Measurements from ENCODE around the gene SCIN. TPM values are rescaled to one million over a fixed set of nuclear protein-coding genes. Genes with fewer than 3 reads are reported as not detected.
"Not testable (repeated sequence)": the region's sequence is repeated elsewhere in the genome, so short reads cannot be mapped to it uniquely, and the experiment has no call there.

Gene SCIN
- total RNA-seq, 1 donor from 2014 or later = 6.3 TPM

DNA sequence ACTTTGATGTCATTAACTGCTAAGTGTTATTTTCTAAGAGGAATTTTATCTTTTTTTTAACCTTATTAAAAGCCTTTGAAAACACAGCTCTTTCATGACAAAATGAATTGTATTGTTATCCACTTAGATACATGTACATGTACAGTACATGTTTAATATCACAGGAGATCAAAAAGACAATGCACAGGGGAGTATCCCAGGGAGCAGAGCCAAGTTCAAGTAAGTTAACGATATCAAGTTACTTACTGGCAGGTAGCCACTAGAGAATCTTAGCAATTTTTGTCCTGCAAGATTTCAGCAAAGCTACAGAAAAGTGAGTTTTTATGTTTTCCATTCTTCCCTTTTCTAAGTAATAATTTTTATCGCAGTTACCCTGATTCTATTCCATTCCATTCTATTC lies 83.0 kb downstream of the SCIN start:
- DNase-seq (ENCODE audit: low read depth) = no peak
- TF ChIP-seq, protein P1, sequence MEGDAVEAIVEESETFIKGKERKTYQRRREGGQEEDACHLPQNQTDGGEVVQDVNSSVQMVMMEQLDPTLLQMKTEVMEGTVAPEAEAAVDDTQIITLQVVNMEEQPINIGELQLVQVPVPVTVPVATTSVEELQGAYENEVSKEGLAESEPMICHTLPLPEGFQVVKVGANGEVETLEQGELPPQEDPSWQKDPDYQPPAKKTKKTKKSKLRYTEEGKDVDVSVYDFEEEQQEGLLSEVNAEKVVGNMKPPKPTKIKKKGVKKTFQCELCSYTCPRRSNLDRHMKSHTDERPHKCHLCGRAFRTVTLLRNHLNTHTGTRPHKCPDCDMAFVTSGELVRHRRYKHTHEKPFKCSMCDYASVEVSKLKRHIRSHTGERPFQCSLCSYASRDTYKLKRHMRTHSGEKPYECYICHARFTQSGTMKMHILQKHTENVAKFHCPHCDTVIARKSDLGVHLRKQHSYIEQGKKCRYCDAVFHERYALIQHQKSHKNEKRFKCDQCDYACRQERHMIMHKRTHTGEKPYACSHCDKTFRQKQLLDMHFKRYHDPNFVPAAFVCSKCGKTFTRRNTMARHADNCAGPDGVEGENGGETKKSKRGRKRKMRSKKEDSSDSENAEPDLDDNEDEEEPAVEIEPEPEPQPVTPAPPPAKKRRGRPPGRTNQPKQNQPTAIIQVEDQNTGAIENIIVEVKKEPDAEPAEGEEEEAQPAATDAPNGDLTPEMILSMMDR (conservative IDR thresholded peaks at IDR 0.05; ENCODE audit: low read depth, low read length) = no peak

DNA sequence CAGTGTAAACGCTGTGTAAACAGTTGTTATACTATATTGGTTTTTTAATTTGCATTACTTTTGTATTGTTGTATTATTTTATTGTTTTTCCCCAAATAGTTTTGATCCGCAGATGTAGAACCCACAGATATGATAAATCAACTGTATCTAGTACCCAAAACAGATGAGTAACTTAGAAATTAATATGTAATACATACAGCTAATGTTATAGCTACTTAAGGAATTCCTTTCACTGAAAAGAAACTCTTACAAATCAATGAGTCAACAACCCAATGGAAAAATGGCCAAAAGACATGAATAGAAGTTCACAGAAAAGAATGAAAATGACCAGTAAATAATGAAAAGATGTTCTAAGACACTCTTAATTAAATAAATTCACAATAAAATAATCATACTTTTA lies 84.6 kb downstream of the SCIN start:
- DNase-seq (ENCODE audit: low read depth) = no peak
- TF ChIP-seq, protein P1 (conservative IDR thresholded peaks at IDR 0.05; ENCODE audit: low read depth, low read length) = no peak
- no peak overlapping the region for H3K4me3 ChIP-seq (ENCODE audit: low read depth, low read length)

More for the DNA sequence above, 83.0 kb downstream of the SCIN start:
- no peak overlapping the region for H3K4me3 ChIP-seq (ENCODE audit: low read depth, low read length)

DNA sequence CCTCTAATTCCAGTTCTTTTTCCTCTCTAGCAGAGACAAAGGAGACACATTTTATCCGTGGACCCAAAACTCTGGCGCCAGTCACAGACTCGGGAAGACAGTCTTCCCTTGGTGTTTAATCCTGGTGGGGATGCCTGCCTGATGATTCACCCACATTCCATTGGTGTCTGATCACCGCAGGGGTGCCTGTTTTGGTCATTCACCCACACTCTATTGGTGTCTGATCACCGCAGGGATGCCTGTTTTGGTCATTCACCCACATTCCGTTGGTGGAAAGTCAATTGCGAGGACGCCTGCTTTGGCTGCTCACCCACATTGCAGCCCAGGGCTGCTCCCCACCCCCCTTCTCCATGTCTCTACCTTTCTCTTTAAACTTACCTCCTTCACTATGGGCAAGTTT lies 89.9 kb downstream of the SCIN start:
- peak; percentile 72 for DNase-seq (ENCODE audit: low read depth)
- not testable (repeated sequence) for H3K4me3 ChIP-seq (ENCODE audit: low read depth, low read length)

DNA sequence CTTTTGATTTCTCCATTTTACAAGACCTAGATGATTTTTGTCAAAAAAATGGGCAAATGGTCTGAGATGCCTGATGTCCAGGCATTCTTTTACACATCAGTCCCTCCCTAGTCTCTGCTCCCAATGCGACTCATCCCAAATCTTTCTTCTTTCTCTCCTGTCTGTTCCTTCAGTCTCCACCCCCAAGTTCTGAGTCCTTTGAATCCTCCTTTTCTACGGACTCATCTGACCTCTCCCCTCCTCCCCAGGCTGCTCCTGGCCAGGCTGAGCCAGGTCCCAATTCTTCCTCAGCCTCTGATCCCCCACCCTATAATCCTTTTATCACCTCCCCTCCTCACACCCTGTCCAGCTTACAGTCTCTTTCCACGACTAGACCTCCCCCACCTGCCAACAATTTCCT lies 90.5 kb downstream of the SCIN start:
- not testable (repeated sequence) for H3K4me3 ChIP-seq (ENCODE audit: low read depth, low read length); DNase-seq (ENCODE audit: low read depth)

DNA sequence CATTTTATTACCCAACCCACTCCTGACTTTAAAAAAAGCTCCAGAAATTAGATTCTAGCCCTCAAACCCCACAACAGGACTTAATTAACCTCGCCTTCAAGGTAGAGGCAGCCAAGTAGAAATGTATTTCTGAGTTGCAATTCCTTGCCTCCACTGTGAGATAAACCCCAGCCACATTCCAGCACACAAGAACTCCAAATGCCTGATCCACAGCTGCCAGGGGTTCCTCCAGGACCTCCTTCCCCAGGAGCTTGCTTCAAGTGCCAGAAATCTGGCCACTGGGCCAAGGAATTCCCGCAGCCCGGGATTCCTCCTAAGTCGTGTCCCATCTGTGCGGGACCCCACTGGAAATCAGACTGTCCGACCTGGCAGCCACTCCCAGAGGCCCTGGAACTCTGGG lies 91.1 kb downstream of the SCIN start:
- no peak overlapping the region for H3K4me3 ChIP-seq (ENCODE audit: low read depth, low read length)
- TF ChIP-seq, protein P1 (conservative IDR thresholded peaks at IDR 0.05; ENCODE audit: low read depth, low read length) = no peak
- no peak for DNase-seq (ENCODE audit: low read depth)

DNA sequence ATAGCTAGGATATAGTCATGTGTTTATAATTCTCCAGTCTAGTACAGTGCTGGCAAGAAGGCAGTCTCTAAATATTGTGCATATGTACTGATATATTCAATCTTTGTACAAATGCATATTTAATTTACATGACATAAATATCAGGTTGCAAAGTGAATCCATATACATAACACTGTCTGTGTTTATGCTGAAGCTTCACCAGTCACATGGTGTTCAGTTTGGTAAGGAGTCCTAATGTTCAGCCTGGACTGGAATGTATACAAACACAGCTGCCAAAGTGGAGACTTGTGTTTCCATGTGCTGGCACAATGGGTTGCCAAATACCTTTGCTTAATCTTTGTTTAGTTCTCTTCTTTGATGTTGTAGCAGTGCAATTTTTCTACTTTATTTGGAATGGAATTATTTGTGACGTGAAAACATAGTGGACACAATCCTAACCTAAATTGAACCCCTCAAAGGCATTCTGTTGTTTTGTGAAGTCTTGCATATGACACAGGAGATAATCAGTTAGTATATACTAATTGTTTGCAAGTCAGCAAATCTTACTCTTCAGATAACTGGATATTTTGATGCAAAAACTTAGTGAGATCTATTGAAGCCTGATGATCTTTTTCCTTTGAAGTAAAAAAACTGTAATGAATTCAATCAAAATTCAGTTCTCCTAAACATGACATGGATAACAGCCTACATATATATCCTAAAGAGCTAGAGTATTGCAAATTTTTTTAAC lies 99.6 kb downstream of the SCIN start:
- no peak for DNase-seq (ENCODE audit: low read depth)
- TF ChIP-seq, protein P1 (conservative IDR thresholded peaks at IDR 0.05; ENCODE audit: low read depth, low read length) = no peak
- H3K4me3 ChIP-seq (ENCODE audit: low read depth, low read length) = no peak overlapping the region

DNA sequence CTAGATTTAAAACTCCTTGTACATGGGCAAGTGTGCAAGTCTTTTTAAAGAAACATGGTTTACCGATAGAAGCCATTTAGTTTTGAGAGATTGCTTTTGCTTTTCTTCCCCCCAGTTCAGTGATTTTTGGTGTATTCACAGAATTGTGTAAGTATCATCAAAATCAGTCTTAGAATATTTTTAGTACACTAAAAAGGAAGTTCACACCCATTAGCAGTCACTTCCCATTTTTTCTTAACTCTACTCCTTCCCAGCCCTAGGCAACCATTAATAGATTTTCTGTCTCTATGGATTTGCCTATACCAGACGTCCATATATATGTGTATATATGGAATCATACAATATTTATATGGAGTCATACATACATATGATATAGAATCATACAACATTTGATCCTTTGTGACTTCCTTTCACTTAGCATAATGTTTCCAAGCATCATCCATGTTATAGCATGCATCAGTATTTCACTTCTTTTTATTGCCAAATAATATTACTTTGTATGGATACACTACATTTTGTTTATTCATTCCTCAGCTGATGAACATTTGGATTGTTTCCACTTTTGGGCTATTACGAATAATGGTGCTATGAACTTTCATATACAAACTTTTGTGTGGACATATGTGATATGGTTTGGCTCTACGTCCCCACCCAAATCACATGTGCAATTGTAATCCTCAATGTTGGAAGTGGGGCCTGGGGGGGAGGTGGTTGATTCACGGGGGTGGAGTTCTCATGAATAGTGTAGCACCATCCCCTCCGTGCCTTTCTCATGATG lies 100.4 kb downstream of the SCIN start:
- TF ChIP-seq, protein P1 (conservative IDR thresholded peaks at IDR 0.05; ENCODE audit: low read depth, low read length) = no peak
- DNase-seq (ENCODE audit: low read depth) = no peak
- no peak overlapping the region for H3K4me3 ChIP-seq (ENCODE audit: low read depth, low read length)

DNA sequence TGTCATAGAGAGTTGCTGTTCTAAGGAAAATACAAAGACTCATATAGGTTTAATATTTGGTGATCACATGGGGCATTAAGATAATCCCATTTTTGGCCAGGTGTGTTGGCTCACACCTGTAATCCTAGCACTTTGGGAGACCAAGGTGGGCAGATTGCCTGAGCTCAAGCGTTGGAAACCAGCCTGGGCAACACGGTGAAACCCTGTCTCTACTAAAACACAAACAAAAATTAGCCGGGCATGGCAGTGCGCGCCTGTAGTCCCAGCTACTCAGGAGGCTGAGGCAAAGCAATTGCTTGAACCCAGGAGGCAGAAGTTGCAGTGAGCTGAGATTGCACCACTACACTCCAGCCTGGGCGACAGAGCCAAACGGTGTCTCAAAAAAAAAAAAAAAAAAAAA lies 102.9 kb downstream of the SCIN start:
- H3K4me3 ChIP-seq (ENCODE audit: low read depth, low read length); DNase-seq (ENCODE audit: low read depth): not testable (repeated sequence)

Data from epithelial cell of proximal tubule (primary cell).